ENCODE data around the gene HIBCH.

DNA sequence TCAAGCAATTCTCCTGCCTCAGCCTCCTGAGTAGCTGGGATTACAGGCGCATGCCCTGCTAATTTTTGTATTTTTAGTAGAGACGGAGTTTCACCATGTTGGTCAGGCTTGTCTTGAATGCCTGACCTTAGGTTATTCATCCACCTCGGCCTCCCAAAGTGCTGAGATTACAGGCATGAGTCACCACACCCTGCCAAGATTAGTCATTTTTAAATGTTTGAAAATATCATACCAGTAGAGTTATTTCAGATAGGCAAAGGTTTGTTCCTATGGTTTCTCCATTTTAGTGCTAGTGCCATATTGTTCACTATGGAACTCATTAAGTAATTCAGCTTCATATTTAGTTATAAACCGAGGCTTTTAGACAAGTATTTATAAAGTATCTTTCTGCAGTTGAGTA lies 52.3 kb downstream of the HIBCH start:
- TF ChIP-seq CTCF (IDR thresholded peaks at IDR 0.05) = no peak
- TF ChIP-seq EZH2 (IDR thresholded peaks at IDR 0.05) = no peak
- TF ChIP-seq EZH2phosphoT487 (IDR thresholded peaks at IDR 0.05) = no peak
